Amygdala (tissue), 56 donors: Measurements from ENCODE around the gene VWF.

ENCODE experiments used
- DNase-seq, 56 donors: peaks; one replicate each; lab custom pipeline; 2025; lab: John Stamatoyannopoulos, UW

The VWF gene

GRCh38 chr12:5966486-5967095 is 157.9 kb downstream of the VWF start:
- DNase-seq = no peak

- peak in 31 of 56 donors; percentile 1 to 59 (median 13) for DNase-seq
These were observed 158.5 kb downstream of the VWF start for GRCh38 chr12:5965950-5966383.

GRCh38 chr12:5964913-5965900 is 159.3 kb downstream of the VWF start:
- no peak for DNase-seq

GRCh38 chr12:5963515-5963914 is 161.0 kb downstream of the VWF start:
- DNase-seq = no peak

- no peak for DNase-seq
These were observed 163.7 kb downstream of the VWF start for GRCh38 chr12:5960783-5961182.

- DNase-seq = no peak
These were observed 167.5 kb downstream of the VWF start for GRCh38 chr12:5956987-5957386.

GRCh38 chr12:5954661-5955060 is 169.8 kb downstream of the VWF start:
- no peak for DNase-seq

GRCh38 chr12:5953835-5954586 is 170.5 kb downstream of the VWF start:
- no peak for DNase-seq

- DNase-seq = no peak
These were observed 172.4 kb downstream of the VWF start for GRCh38 chr12:5952031-5952430.

- no peak for DNase-seq
These were observed 175.8 kb downstream of the VWF start for GRCh38 chr12:5948696-5949095.

- no peak for DNase-seq
These were observed 177.5 kb downstream of the VWF start for GRCh38 chr12:5947006-5947405.

GRCh38 chr12:5946388-5946787 is 178.1 kb downstream of the VWF start:
- DNase-seq = no peak

- DNase-seq = peak in 1 of 56 donors; percentile 25
These were observed 179.1 kb downstream of the VWF start, which contains the start of gene ANO2 for GRCh38 chr12:5945071-5946008. Gene ANO2, minus strand, starts transcription at chr12:5945259. Its CDS starts 42 bp downstream, at chr12:5945217.

- no peak for DNase-seq
These were observed 179.8 kb downstream of the VWF start for GRCh38 chr12:5944688-5945070.

- DNase-seq = no peak
These were observed 180.4 kb downstream of the VWF start for GRCh38 chr12:5944053-5944452.

- DNase-seq = no peak
These were observed 182.6 kb downstream of the VWF start for GRCh38 chr12:5941907-5942306.

- DNase-seq = no peak
These were observed 196.5 kb downstream of the VWF start for GRCh38 chr12:5927732-5928516.

- no peak for DNase-seq
These were observed 198.8 kb downstream of the VWF start for GRCh38 chr12:5925646-5926045.

GRCh38 chr12:5924342-5924741 is 200.1 kb downstream of the VWF start:
- DNase-seq = no peak
